Measurements from ENCODE around the gene RAD51B. TPM values are rescaled to one million over a fixed set of nuclear protein-coding genes. Genes with fewer than 3 reads are reported as not detected.

The RAD51B gene
- total RNA-seq, 4 donors from 2014 or later: 12.6 to 26.4 (median 16.7) TPM

DNA sequence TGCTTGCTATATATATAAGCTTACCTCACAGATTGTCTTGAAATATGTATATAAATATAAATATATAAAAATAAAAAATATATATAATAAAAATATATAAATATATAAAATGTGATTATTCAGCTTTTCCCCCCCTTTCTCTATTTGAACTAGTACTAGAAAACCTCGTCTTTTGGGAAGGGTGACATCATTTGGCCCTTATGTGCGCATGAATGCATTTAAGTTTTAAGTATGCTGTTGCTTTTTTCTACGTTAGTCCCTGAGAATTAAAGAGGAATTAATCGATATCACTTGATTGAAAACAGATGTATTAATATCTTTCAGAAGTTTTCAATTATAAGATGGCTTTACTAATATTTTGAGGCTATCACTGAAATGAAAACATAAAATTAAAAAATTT lies 69.9 kb downstream of the RAD51B start:
- Histone ChIP-seq H3K4me3 (no peak overlapping the region), H3K27ac (no peak overlapping the region), H3K4me1 (peaks cover 0 to 4% (median 0%) of the 10 kb centered on the region in 4 donors), H3K27me3 (no peaks in the 10 kb centered on the region), H3K36me3 (no peaks in the 10 kb centered on the region), H3K9me3 (no peaks in the 10 kb centered on the region)
- 80 to 82% methylated on average over 4 of the region's 4 CpGs for WGBS, 2 donors
- DNase-seq (ENCODE audit: low spot score in 2 of 2): no peak
- TF ChIP-seq EP300 (IDR thresholded peaks at IDR 0.05) (no peak), CTCF (IDR thresholded peaks at IDR 0.05) (no peak), POLR2A (IDR thresholded peaks at IDR 0.05) (no peak)

GRCh38 chr14:67892466-67893100 lies 73.0 kb downstream of the RAD51B start:
- Histone ChIP-seq H3K36me3 (no peaks in the 10 kb centered on the region), H3K4me3 (no peak overlapping the region), H3K4me1 (no peaks in the 10 kb centered on the region), H3K9me3 (no peaks in the 10 kb centered on the region), H3K27me3 (no peaks in the 10 kb centered on the region), H3K27ac (no peak overlapping the region)
- WGBS, 2 donors: 76 to 92% methylated on average over 1 of the region's 1 CpG
- no peak for TF ChIP-seq EP300 (IDR thresholded peaks at IDR 0.05)
- TF ChIP-seq CTCF (IDR thresholded peaks at IDR 0.05): no peak
- TF ChIP-seq POLR2A (IDR thresholded peaks at IDR 0.05): no peak
- DNase-seq (ENCODE audit: low spot score in 2 of 2): no peak

GRCh38 chr14:67900231-67900630 lies 80.7 kb downstream of the RAD51B start:
- H3K36me3 ChIP-seq: no peaks in the 10 kb centered on the region
- H3K27ac ChIP-seq: no peak overlapping the region
- peaks cover 0 to 12% (median 2%) of the 10 kb centered on the region in 4 donors for H3K9me3 ChIP-seq
- no peak overlapping the region for H3K4me3 ChIP-seq
- no peak for DNase-seq (ENCODE audit: low spot score in 2 of 2)
- no peaks in the 10 kb centered on the region for H3K27me3 ChIP-seq
- 67 to 71% methylated on average over 1 of the region's 1 CpG for WGBS, 2 donors
- TF ChIP-seq CTCF (IDR thresholded peaks at IDR 0.05): no peak
- no peak for TF ChIP-seq POLR2A (IDR thresholded peaks at IDR 0.05)
- no peak for TF ChIP-seq EP300 (IDR thresholded peaks at IDR 0.05)
- H3K4me1 ChIP-seq: no peaks in the 10 kb centered on the region

GRCh38 chr14:67908052-67908754 lies 88.6 kb downstream of the RAD51B start:
- H3K4me3 ChIP-seq: no peak overlapping the region
- H3K9me3 ChIP-seq: peaks cover 0 to 3% (median 2%) of the 10 kb centered on the region in 4 donors
- no peaks in the 10 kb centered on the region for H3K36me3 ChIP-seq
- H3K27ac ChIP-seq: no peak overlapping the region
- no peak for DNase-seq (ENCODE audit: low spot score in 2 of 2)
- TF ChIP-seq POLR2A (IDR thresholded peaks at IDR 0.05): no peak
- TF ChIP-seq EP300 (IDR thresholded peaks at IDR 0.05): no peak
- TF ChIP-seq CTCF (IDR thresholded peaks at IDR 0.05): no peak
- no peaks in the 10 kb centered on the region for H3K27me3 ChIP-seq
- no peaks in the 10 kb centered on the region for H3K4me1 ChIP-seq

DNA sequence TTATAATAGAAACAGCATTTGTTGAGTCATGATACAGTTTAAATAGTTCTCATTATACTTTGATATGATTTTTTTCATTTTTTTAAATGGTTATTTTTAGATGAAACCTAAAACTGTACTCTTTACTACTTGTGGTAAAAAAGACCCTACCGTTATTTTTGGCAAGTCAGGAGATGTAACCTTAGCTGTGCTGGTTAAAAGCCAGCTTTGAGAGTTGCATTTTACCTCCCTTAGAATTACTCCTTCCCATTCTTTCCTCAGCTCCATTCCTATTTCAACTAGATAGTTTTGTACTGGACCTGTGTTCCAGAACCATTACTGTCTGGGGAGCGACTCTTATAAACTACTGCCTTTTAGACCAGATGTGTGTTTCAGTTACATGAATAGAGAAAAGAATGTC lies 92.0 kb downstream of the RAD51B start:
- H3K27me3 ChIP-seq: no peaks in the 10 kb centered on the region
- H3K4me1 ChIP-seq: no peaks in the 10 kb centered on the region
- no peaks in the 10 kb centered on the region for H3K9me3 ChIP-seq
- DNase-seq (ENCODE audit: low spot score in 2 of 2): no peak
- no peak overlapping the region for H3K4me3 ChIP-seq
- H3K27ac ChIP-seq: no peak overlapping the region
- WGBS, 2 donors: 50 to 64% methylated on average over 2 of the region's 2 CpGs
- TF ChIP-seq CTCF (IDR thresholded peaks at IDR 0.05) (no peak), EP300 (IDR thresholded peaks at IDR 0.05) (no peak), POLR2A (IDR thresholded peaks at IDR 0.05) (no peak)
- H3K36me3 ChIP-seq: no peaks in the 10 kb centered on the region

Data from tibial nerve (tissue), 4 donors.